ENCODE data around the gene SMAD4. TPM values are rescaled to one million over a fixed set of nuclear protein-coding genes. Genes with fewer than 3 reads are reported as not detected.

The SMAD4 gene
- total and polyA plus RNA-seq, 2 of the 13 experiments (the other 11 are each of a cell fraction or from before 2014, with no cell fraction given), result 70.2 to 72.0 TPM

DNA sequence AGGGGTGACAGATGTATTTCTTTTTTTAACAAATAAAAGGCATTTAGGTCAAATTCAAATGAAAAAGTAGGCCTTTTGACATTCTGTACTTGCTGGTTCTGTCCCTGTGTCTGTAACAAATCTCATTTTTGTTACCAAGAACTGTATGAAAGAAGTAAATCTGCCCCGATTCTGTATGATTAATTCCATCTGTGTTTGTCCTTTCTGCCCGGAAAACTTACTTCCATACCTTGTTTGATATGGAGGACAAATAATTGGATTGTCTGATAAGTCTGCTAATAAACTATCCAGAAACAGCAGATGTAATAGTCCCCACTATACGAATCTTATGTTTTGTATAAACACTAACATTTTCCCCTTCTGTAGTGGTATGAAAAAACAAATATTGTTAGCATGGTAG, 97.7 kb downstream of the SMAD4 start (continued):
- TF ChIP-seq, protein P1, sequence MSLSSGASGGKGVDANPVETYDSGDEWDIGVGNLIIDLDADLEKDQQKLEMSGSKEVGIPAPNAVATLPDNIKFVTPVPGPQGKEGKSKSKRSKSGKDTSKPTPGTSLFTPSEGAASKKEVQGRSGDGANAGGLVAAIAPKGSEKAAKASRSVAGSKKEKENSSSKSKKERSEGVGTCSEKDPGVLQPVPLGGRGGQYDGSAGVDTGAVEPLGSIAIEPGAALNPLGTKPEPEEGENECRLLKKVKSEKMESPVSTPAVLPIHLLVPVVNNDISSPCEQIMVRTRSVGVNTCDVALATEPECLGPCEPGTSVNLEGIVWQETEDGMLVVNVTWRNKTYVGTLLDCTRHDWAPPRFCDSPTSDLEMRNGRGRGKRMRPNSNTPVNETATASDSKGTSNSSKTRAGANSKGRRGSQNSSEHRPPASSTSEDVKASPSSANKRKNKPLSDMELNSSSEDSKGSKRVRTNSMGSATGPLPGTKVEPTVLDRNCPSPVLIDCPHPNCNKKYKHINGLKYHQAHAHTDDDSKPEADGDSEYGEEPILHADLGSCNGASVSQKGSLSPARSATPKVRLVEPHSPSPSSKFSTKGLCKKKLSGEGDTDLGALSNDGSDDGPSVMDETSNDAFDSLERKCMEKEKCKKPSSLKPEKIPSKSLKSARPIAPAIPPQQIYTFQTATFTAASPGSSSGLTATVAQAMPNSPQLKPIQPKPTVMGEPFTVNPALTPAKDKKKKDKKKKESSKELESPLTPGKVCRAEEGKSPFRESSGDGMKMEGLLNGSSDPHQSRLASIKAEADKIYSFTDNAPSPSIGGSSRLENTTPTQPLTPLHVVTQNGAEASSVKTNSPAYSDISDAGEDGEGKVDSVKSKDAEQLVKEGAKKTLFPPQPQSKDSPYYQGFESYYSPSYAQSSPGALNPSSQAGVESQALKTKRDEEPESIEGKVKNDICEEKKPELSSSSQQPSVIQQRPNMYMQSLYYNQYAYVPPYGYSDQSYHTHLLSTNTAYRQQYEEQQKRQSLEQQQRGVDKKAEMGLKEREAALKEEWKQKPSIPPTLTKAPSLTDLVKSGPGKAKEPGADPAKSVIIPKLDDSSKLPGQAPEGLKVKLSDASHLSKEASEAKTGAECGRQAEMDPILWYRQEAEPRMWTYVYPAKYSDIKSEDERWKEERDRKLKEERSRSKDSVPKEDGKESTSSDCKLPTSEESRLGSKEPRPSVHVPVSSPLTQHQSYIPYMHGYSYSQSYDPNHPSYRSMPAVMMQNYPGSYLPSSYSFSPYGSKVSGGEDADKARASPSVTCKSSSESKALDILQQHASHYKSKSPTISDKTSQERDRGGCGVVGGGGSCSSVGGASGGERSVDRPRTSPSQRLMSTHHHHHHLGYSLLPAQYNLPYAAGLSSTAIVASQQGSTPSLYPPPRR (CRISPR knock-in tag; IDR thresholded peaks at IDR 0.05; ENCODE audit: borderline replicate concordance), result no peak
- no peak for TF ChIP-seq ZNF780A (CRISPR knock-in tag; IDR thresholded peaks at IDR 0.05)
- TF ChIP-seq MEF2D (CRISPR knock-in tag; IDR thresholded peaks at IDR 0.05), result no peak
- TF ChIP-seq FOXA1 (IDR thresholded peaks at IDR 0.05), result no peak
- no peak for TF ChIP-seq FOXA1 (CRISPR knock-in tag; IDR thresholded peaks at IDR 0.05)
- TF ChIP-seq ARNT (IDR thresholded peaks at IDR 0.05), result no peak

DNA sequence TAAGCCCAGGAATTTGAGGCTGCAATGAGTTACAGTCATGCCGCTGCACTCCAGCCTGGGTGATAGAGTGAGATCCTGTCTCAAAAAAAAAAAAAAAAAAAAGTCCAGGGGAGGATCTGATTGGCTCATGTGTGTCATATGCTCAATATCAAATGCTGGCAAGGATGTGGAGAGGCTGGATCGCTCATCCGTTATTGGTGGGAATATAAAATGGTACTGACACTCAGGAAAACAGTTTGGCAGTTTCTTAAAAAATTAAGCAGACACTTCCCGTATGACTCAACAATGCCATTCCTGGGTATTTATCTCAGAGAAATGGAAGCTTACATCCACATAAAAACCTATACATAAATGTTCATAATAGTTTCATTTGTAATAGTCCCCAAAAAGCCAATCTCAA, 98.5 kb downstream of the SMAD4 start:
- Histone ChIP-seq H3K36me3 (replicated peaks in 1 of 2; ENCODE audit: control insufficient read depth in 1 of 2, insufficient read depth in 2 of 2, low read length in 2 of 2) (no peaks in the 10 kb centered on the region), H3K4me1 (ENCODE audit: insufficient read depth, low read length) (peaks cover 22% of the 10 kb centered on the region), H3K4me3 (replicated peaks in 1 of 3; ENCODE audit: insufficient read depth in 1 of 3, low read depth in 2 of 3, low read length in 3 of 3) (no peak overlapping the region), H4K20me1 (ENCODE audit: insufficient read depth, low read length) (no peaks in the 10 kb centered on the region), H2AFZ (ENCODE audit: low read length) (no peak overlapping the region), H3K79me2 (ENCODE audit: insufficient read depth, low read length) (no peaks in the 10 kb centered on the region), H3K9ac (ENCODE audit: insufficient read depth, low read depth, low read length) (no peak overlapping the region), H3K9me3 (ENCODE audit: low read length) (no peaks in the 10 kb centered on the region), H3K27me3 (ENCODE audit: control insufficient read depth in 1 of 2, insufficient read depth in 2 of 2, low read length in 2 of 2) (no peaks in the 10 kb centered on the region; a peak in 1 of 5 replicates), H3K27ac (ENCODE audit: extremely low read length, insufficient read depth, low read length) (no peak overlapping the region), H3K4me2 (ENCODE audit: low read depth, low read length) (no peak overlapping the region)
- ChIA-PET CTCF (ENCODE audit: low intra/inter-chr PET ratio, low total read pairs) (no interaction called here), POLR2A (no interaction called here)
- ATAC-seq, result no peak
- no peak for FAIRE-seq
- BruUV-seq (replicated peaks), result no TSS peak
- TF ChIP-seq, protein P2, sequence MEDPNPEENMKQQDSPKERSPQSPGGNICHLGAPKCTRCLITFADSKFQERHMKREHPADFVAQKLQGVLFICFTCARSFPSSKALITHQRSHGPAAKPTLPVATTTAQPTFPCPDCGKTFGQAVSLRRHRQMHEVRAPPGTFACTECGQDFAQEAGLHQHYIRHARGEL (CRISPR knock-in tag; IDR thresholded peaks at IDR 0.05), result no peak
- 49% methylated on average over 4 of the region's 4 CpGs for whole genome bisulfite sequencing (ENCODE audit: low lambda C conversion rate)
- in situ Hi-C loops (cut with HindIII; ENCODE audit: extremely low pct_ligation_motif_present, low pct_unique_long_range_greater_than_20kb) (no loop called here), intact Hi-C loops (cut with micrococcal nuclease; ENCODE audit: unreplicated experiment) (no loop called here)
- no peak for DNase-seq (ENCODE audit: low spot score)
